Measurements from ENCODE around the gene SMIM12.

The SMIM12 gene

GRCh38 chr1:34803770-34804169, 55.8 kb downstream of the SMIM12 start:
- DNase-seq (ENCODE audit: low spot score): no peak
